GM21423 (cell line): ENCODE data around the gene TBC1D4.
"Not testable (repeated sequence)": the region's sequence is repeated elsewhere in the genome, so short reads cannot be mapped to it uniquely, and the experiment has no call there.

ENCODE experiments used
- ATAC-seq: cut with Tn5 transposase; IDR thresholded peaks from one replicate; pipeline ENCODE4 v1.9.1; 2021; ENCODE audit warnings: mild to moderate bottlenecking, moderate library complexity; ENCODE audit not compliant: unreplicated experiment

TBC1D4 gene

GRCh38 chr13:75363371-75363770, 118.6 kb downstream of the TBC1D4 start:
- ATAC-seq: peak; percentile 17

GRCh38 chr13:75362026-75362425, 119.9 kb downstream of the TBC1D4 start:
- ATAC-seq: no peak

- peak; percentile 42 for ATAC-seq
These were observed 121.8 kb downstream of the TBC1D4 start for GRCh38 chr13:75360170-75360569.

- ATAC-seq: no peak
These were observed 122.7 kb downstream of the TBC1D4 start for GRCh38 chr13:75359266-75359665.

GRCh38 chr13:75357576-75358289, 124.2 kb downstream of the TBC1D4 start:
- peak; percentile 87 for ATAC-seq

GRCh38 chr13:75356421-75356820, 125.5 kb downstream of the TBC1D4 start:
- ATAC-seq: no peak

- no peak for ATAC-seq
These were observed 126.4 kb downstream of the TBC1D4 start for GRCh38 chr13:75355609-75356008.

- no peak for ATAC-seq
These were observed 128.2 kb downstream of the TBC1D4 start for GRCh38 chr13:75353781-75354193.

- no peak for ATAC-seq
These were observed 129.2 kb downstream of the TBC1D4 start for GRCh38 chr13:75352641-75353327.

GRCh38 chr13:75351538-75351937, 130.4 kb downstream of the TBC1D4 start:
- ATAC-seq: not testable (repeated sequence)

GRCh38 chr13:75347925-75348324, 134.0 kb downstream of the TBC1D4 start:
- ATAC-seq: no peak

GRCh38 chr13:75347457-75347856, 134.5 kb downstream of the TBC1D4 start:
- ATAC-seq: no peak

- no peak for ATAC-seq
These were observed 136.8 kb downstream of the TBC1D4 start for GRCh38 chr13:75345193-75345592.

GRCh38 chr13:75341028-75341427, 140.9 kb downstream of the TBC1D4 start:
- ATAC-seq: peak; percentile 88

GRCh38 chr13:75339635-75340374, 142.2 kb downstream of the TBC1D4 start:
- no peak for ATAC-seq

GRCh38 chr13:75334634-75335447, 147.1 kb downstream of the TBC1D4 start:
- ATAC-seq: no peak

GRCh38 chr13:75333103-75333502, 148.9 kb downstream of the TBC1D4 start:
- no peak for ATAC-seq

- no peak for ATAC-seq
These were observed 150.1 kb downstream of the TBC1D4 start for GRCh38 chr13:75331792-75332349.

- ATAC-seq: no peak
These were observed 151.2 kb downstream of the TBC1D4 start for GRCh38 chr13:75330770-75331169.

- no peak for ATAC-seq
These were observed 152.2 kb downstream of the TBC1D4 start for GRCh38 chr13:75329723-75330122.

- no peak for ATAC-seq
These were observed 152.9 kb downstream of the TBC1D4 start for GRCh38 chr13:75329097-75329496.
